HCT116 (cell line): ENCODE data around the gene TCEAL5.
A peak's percentile ranks its signal among the peaks of the same experiment; 100 is the strongest.

Source experiments
- CEBPB ChIP-seq: IDR thresholded peaks from 2 replicates; pipeline ENCODE4 v1.6.1; 2012; ENCODE audit warnings: low read depth
- EZH2 ChIP-seq: fragments of 200-600 bp; sonication (generic); IDR thresholded peaks from 2 replicates; pipeline ENCODE4 v1.6.1; 2017; ENCODE audit warnings: antibody characterized with exemption, mixed run types
- EZH2phosphoT487 ChIP-seq: fragments of 200-600 bp; IDR thresholded peaks from 2 replicates; pipeline ENCODE4 v1.6.1; 2018; ENCODE audit warnings: antibody characterized with exemption, borderline replicate concordance
- POLR2A ChIP-seq: IDR thresholded peaks from 2 replicates; pipeline ENCODE4 v1.7.0; 2011; ENCODE audit warnings: borderline replicate concordance; ENCODE audit not compliant: insufficient read depth, insufficient read length; ENCODE audit errors: extremely low read depth
- POLR2AphosphoS5 ChIP-seq: IDR thresholded peaks from 2 replicates; pipeline ENCODE4 v1.6.1; 2011; ENCODE audit warnings: mild to moderate bottlenecking, low read depth, low read length, moderate library complexity
- RAD21 ChIP-seq: IDR thresholded peaks from 2 replicates; pipeline ENCODE4 v1.6.1; 2012; ENCODE audit warnings: low read depth, mild to moderate bottlenecking
- SIN3A ChIP-seq: IDR thresholded peaks from 2 replicates; pipeline ENCODE4 v1.6.1; 2012; ENCODE audit warnings: low read depth
- TCF7L2 ChIP-seq: IDR thresholded peaks from 2 replicates; pipeline ENCODE4 v1.7.0; 2011; ENCODE audit warnings: borderline replicate concordance, inconsistent platforms; ENCODE audit not compliant: insufficient read depth, insufficient read length; ENCODE audit errors: extremely low read depth
- YY1 ChIP-seq: IDR thresholded peaks from 2 replicates; pipeline ENCODE4 v1.6.1; 2011; ENCODE audit warnings: low read length, low read depth, moderate library complexity, mild to moderate bottlenecking; ENCODE audit not compliant: insufficient replicate concordance; ENCODE audit errors: extremely low read depth
- ZNF274 ChIP-seq: fragments of 200-500 bp; sonication (Bioruptor generic); IDR thresholded peaks from 2 replicates; pipeline ENCODE4 v1.6.1; 2014; ENCODE audit warnings: mild to moderate bottlenecking, low read depth, low read length, inconsistent platforms
- TF ChIP-seq, protein P1 (sequence below), 3 experiments: fragments of 200-600 bp in 1 of 3; sonication (generic) in 1 of 3; IDR thresholded peaks in 2 of 3; conservative IDR thresholded peaks in 1 of 3; 2 replicates each; pipeline ENCODE4 v1.5.1; 2012 to 2017; ENCODE audit warnings: low read depth in 2 of 3, low read length in 2 of 3, antibody characterized with exemption in 1 of 3, borderline replicate concordance in 1 of 3, control low read depth in 1 of 3, mild to moderate bottlenecking in 1 of 3, mixed read lengths in 1 of 3, mixed run types in 1 of 3, moderate library complexity in 1 of 3; ENCODE audit not compliant: insufficient read depth in 1 of 3
- TF ChIP-seq, protein P2 (sequence below): IDR thresholded peaks from 2 replicates; pipeline ENCODE4 v1.6.1; 2012
- TF ChIP-seq, protein P3 (sequence below): IDR thresholded peaks from 2 replicates; pipeline ENCODE4 v1.6.1; 2012
- TF ChIP-seq, protein P4 (sequence below): IDR thresholded peaks from 2 replicates; pipeline ENCODE4 v1.6.1; 2012; ENCODE audit warnings: low read depth

DNA sequence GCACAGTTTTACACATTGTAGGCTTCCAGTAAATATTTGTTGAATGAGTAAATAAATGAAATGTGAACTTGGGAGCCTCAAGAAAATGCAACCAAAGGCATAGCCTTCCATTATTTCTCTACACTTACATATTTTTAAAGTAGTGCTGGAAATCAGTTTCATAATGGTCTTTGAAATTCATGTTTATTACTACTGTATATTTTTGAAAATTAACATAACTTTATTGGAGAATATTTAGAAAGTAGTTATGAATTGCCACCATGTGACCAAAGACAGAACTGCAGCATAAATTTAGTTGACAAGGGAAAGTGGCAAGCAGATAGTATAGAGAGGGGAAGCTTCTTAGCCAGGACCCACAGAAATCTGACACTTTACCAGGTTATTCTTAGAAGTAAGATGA is 28.0 kb downstream of the TCEAL5 start:
- TF ChIP-seq CEBPB (no peak), ZNF274 (no peak), POLR2AphosphoS5 (no peak), EZH2phosphoT487 (no peak), YY1 (no peak), RAD21 (peak; percentile 48), EZH2 (no peak), SIN3A (no peak), TCF7L2 (no peak), POLR2A (no peak)
- TF ChIP-seq, protein P1, sequence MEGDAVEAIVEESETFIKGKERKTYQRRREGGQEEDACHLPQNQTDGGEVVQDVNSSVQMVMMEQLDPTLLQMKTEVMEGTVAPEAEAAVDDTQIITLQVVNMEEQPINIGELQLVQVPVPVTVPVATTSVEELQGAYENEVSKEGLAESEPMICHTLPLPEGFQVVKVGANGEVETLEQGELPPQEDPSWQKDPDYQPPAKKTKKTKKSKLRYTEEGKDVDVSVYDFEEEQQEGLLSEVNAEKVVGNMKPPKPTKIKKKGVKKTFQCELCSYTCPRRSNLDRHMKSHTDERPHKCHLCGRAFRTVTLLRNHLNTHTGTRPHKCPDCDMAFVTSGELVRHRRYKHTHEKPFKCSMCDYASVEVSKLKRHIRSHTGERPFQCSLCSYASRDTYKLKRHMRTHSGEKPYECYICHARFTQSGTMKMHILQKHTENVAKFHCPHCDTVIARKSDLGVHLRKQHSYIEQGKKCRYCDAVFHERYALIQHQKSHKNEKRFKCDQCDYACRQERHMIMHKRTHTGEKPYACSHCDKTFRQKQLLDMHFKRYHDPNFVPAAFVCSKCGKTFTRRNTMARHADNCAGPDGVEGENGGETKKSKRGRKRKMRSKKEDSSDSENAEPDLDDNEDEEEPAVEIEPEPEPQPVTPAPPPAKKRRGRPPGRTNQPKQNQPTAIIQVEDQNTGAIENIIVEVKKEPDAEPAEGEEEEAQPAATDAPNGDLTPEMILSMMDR (IDR thresholded peaks at IDR 0.05 in 2 of 3, conservative IDR thresholded peaks at IDR 0.05 in 1 of 3; ENCODE audit: borderline replicate concordance in 1 of 3, insufficient read depth in 1 of 3, low read depth in 2 of 3, low read length in 2 of 3), result peak in 2 of 3 experiments; percentile 27 to 40; a peak in 2 of 6 replicates
- TF ChIP-seq, protein P2, sequence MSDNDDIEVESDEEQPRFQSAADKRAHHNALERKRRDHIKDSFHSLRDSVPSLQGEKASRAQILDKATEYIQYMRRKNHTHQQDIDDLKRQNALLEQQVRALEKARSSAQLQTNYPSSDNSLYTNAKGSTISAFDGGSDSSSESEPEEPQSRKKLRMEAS, result no peak
- TF ChIP-seq, protein P3, sequence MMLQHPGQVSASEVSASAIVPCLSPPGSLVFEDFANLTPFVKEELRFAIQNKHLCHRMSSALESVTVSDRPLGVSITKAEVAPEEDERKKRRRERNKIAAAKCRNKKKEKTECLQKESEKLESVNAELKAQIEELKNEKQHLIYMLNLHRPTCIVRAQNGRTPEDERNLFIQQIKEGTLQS, result no peak
- TF ChIP-seq, protein P4, sequence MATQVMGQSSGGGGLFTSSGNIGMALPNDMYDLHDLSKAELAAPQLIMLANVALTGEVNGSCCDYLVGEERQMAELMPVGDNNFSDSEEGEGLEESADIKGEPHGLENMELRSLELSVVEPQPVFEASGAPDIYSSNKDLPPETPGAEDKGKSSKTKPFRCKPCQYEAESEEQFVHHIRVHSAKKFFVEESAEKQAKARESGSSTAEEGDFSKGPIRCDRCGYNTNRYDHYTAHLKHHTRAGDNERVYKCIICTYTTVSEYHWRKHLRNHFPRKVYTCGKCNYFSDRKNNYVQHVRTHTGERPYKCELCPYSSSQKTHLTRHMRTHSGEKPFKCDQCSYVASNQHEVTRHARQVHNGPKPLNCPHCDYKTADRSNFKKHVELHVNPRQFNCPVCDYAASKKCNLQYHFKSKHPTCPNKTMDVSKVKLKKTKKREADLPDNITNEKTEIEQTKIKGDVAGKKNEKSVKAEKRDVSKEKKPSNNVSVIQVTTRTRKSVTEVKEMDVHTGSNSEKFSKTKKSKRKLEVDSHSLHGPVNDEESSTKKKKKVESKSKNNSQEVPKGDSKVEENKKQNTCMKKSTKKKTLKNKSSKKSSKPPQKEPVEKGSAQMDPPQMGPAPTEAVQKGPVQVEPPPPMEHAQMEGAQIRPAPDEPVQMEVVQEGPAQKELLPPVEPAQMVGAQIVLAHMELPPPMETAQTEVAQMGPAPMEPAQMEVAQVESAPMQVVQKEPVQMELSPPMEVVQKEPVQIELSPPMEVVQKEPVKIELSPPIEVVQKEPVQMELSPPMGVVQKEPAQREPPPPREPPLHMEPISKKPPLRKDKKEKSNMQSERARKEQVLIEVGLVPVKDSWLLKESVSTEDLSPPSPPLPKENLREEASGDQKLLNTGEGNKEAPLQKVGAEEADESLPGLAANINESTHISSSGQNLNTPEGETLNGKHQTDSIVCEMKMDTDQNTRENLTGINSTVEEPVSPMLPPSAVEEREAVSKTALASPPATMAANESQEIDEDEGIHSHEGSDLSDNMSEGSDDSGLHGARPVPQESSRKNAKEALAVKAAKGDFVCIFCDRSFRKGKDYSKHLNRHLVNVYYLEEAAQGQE, result no peak
